H1 (cell line): ENCODE data around the gene ZBTB4. TPM values are rescaled to one million over a fixed set of nuclear protein-coding genes. Genes with fewer than 3 reads are reported as not detected.

Source experiments
- CTCF ChIA-PET: fragments of 300-600 bp; sonication (Branson Sonifier 250); formaldehyde crosslinking; loops from one replicate; lab custom pipeline; 2021; ENCODE audit not compliant: partially characterized antibody; lab: Charles Lee
- POLR2A ChIA-PET: fragments of 300-600 bp; sonication (Branson Sonifier 250); formaldehyde crosslinking; loops from one replicate; lab custom pipeline; 2021; ENCODE audit warnings: inconsistent platforms; ENCODE audit not compliant: partially characterized antibody; lab: Charles Lee
- DNase-seq, 2 experiments: peaks; one replicate each; pipeline versions ENCODE4 v3.0.0 to v3.0.0-alpha.2; 2010 to 2022; ENCODE audit warnings: low spot score in 2 of 2, low read depth in 1 of 2, mixed read lengths in 1 of 2
- FAIRE-seq: peaks from 2 replicates; lab custom pipeline; 2011; peaks lifted over from hg19 to GRCh38; lab: Jason Lieb, UNC
- H2AFZ ChIP-seq: 2 replicates; pipeline ENCODE4 v1.8.1; 2012; ENCODE audit warnings: low read length, inconsistent platforms
- H2AK5ac ChIP-seq: 2 replicates; pipeline ENCODE4 v1.6.1; 2013; ENCODE audit warnings: low read depth, low read length
- H2BK120ac ChIP-seq: replicated peaks from 2 replicates; pipeline ENCODE3; 2013; ENCODE audit warnings: low read depth, low read length, inconsistent platforms
- H2BK12ac ChIP-seq: 2 replicates; pipeline ENCODE4 v1.6.1; 2013; ENCODE audit warnings: low read depth, low read length
- H2BK15ac ChIP-seq: 2 replicates; pipeline ENCODE4 v1.6.1; 2013; ENCODE audit warnings: low read length
- H2BK20ac ChIP-seq: 2 replicates; pipeline ENCODE4 v1.6.1; 2013; ENCODE audit warnings: low read length
- H2BK5ac ChIP-seq: 2 replicates; pipeline ENCODE4 v1.6.1; 2013; ENCODE audit warnings: low read depth, low read length
- H3K14ac ChIP-seq: 2 replicates; pipeline ENCODE4 v1.6.1; 2013; ENCODE audit warnings: inconsistent platforms; ENCODE audit not compliant: insufficient read length
- H3K18ac ChIP-seq: 2 replicates; pipeline ENCODE4 v1.6.1; 2013; ENCODE audit warnings: low read length; ENCODE audit errors: extremely low read depth
- H3K23ac ChIP-seq: 2 replicates; pipeline ENCODE4 v1.6.1; 2013; ENCODE audit warnings: inconsistent platforms; ENCODE audit not compliant: insufficient read length
- H3K23me2 ChIP-seq: 2 replicates; pipeline ENCODE4 v1.6.1; 2013; ENCODE audit warnings: low read depth, low read length
- H3K27ac ChIP-seq: 2 replicates; pipeline ENCODE4 v1.6.1; 2011; ENCODE audit warnings: low read depth, low read length, inconsistent platforms
- H3K27me3 ChIP-seq, 4 experiments: replicated peaks in 1 of 4; 1 replicate in 1 of 4; 2 replicates in 3 of 4; pipeline versions ENCODE4 v1.6.1 to v1.8.1; 2011 to 2013; ENCODE audit warnings: low read length in 3 of 4, mild to moderate bottlenecking in 3 of 4, inconsistent platforms in 2 of 4, mixed read lengths in 2 of 4, moderate library complexity in 1 of 4; ENCODE audit not compliant: control insufficient read depth in 3 of 4, insufficient read depth in 3 of 4; ENCODE audit errors: extremely low read depth in 1 of 4
- H3K36me3 ChIP-seq, 4 experiments: 2 replicates each; pipeline versions ENCODE4 v1.6.1 to v1.8.1; 2011 to 2013; ENCODE audit warnings: mild to moderate bottlenecking in 4 of 4, low read length in 3 of 4, moderate library complexity in 2 of 4, control low read depth in 1 of 4, inconsistent platforms in 1 of 4; ENCODE audit not compliant: insufficient read depth in 4 of 4, control insufficient read depth in 2 of 4
- H3K4ac ChIP-seq: replicated peaks from 2 replicates; pipeline ENCODE3; 2013; ENCODE audit warnings: low read length, low read depth, mixed read lengths, inconsistent platforms; ENCODE audit not compliant: insufficient read length
- H3K4me1 ChIP-seq, 4 experiments: replicated peaks in 1 of 4; 1 replicate in 1 of 4; 2 replicates in 3 of 4; pipeline versions ENCODE4 v1.6.1 to v1.8.1; 2011 to 2013; ENCODE audit warnings: low read length in 3 of 4, inconsistent platforms in 2 of 4, mixed read lengths in 1 of 4; ENCODE audit not compliant: insufficient read depth in 4 of 4, control insufficient read depth in 3 of 4
- H3K4me2 ChIP-seq, 2 experiments: 2 replicates each; pipeline versions ENCODE4 v1.6.1 to v1.8.1; 2011 to 2013; ENCODE audit warnings: low read depth in 2 of 2, low read length in 2 of 2, control low read depth in 1 of 2, inconsistent platforms in 1 of 2, mild to moderate bottlenecking in 1 of 2; ENCODE audit not compliant: insufficient read depth in 1 of 2
- H3K4me3 ChIP-seq, 4 experiments: fragments of 200-600, 300-600 bp in 1 of 4; sonication (generic), shearing (Covaris generic), sonication (Bioruptor Twin) in 1 of 4; 2 replicates each; pipeline versions ENCODE4 v1.5.1 to v1.8.1; 2011 to 2016; ENCODE audit warnings: low read length in 4 of 4, low read depth in 3 of 4, control low read depth in 2 of 4, inconsistent platforms in 2 of 4, mild to moderate bottlenecking in 2 of 4, mixed read lengths in 1 of 4, moderate library complexity in 1 of 4; ENCODE audit not compliant: insufficient read depth in 2 of 4; ENCODE audit errors: extremely low read depth in 1 of 4
- H3K56ac ChIP-seq: replicated peaks from 2 replicates; pipeline ENCODE3; 2013; ENCODE audit warnings: low read depth, mild to moderate bottlenecking, mixed read lengths, low read length, inconsistent platforms; ENCODE audit not compliant: insufficient read length
- H3K79me1 ChIP-seq: 2 replicates; pipeline ENCODE4 v1.6.1; 2013; ENCODE audit warnings: low read depth, low read length, control low read depth
- H3K79me2 ChIP-seq, 2 experiments: 2 replicates each; pipeline versions ENCODE4 v1.6.1 to v1.8.1; 2012 to 2013; ENCODE audit warnings: low read length in 2 of 2, mild to moderate bottlenecking in 2 of 2, inconsistent platforms in 1 of 2; ENCODE audit not compliant: insufficient read depth in 2 of 2, control insufficient read depth in 1 of 2
- H3K9ac ChIP-seq, 4 experiments: replicated peaks in 1 of 4; 1 replicate in 1 of 4; 2 replicates in 3 of 4; pipeline versions ENCODE4 v1.6.1 to v1.8.1; 2011 to 2013; ENCODE audit warnings: low read depth in 3 of 4, low read length in 3 of 4, control low read depth in 2 of 4, mild to moderate bottlenecking in 2 of 4, moderate library complexity in 2 of 4, inconsistent platforms in 1 of 4; ENCODE audit errors: extremely low read depth in 1 of 4
- H3K9me3 ChIP-seq, 2 experiments: 2 replicates each; pipeline versions ENCODE4 v1.6.1 to v1.8.1; 2012 to 2013; ENCODE audit warnings: mild to moderate bottlenecking in 2 of 2, moderate library complexity in 2 of 2, control low read depth in 1 of 2, inconsistent platforms in 1 of 2, low read depth in 1 of 2, low read length in 1 of 2, mixed read lengths in 1 of 2; ENCODE audit not compliant: insufficient read depth in 2 of 2
- H4K20me1 ChIP-seq, 2 experiments: replicated peaks in 1 of 2; 2 replicates each; pipeline versions ENCODE3 to v1.8.1; 2011 to 2013; ENCODE audit warnings: inconsistent platforms in 2 of 2, low read length in 2 of 2, mild to moderate bottlenecking in 1 of 2; ENCODE audit not compliant: insufficient read depth in 2 of 2, control insufficient read depth in 1 of 2
- H4K5ac ChIP-seq: 2 replicates; pipeline ENCODE4 v1.6.1; 2013; ENCODE audit warnings: low read length, low read depth, mixed read lengths, inconsistent platforms; ENCODE audit not compliant: insufficient read length
- H4K8ac ChIP-seq: 2 replicates; pipeline ENCODE4 v1.8.0; 2013; ENCODE audit warnings: mild to moderate bottlenecking, moderate library complexity, low read length, inconsistent platforms; ENCODE audit not compliant: insufficient read depth; ENCODE audit errors: extremely low read depth
- H4K91ac ChIP-seq: replicated peaks from 2 replicates; pipeline ENCODE3; 2013; ENCODE audit warnings: low read length, mixed read lengths, inconsistent platforms; ENCODE audit not compliant: insufficient read length
- BACH1 ChIP-seq: IDR thresholded peaks from 2 replicates; pipeline ENCODE4 v1.6.1; 2012; ENCODE audit warnings: low read length, improper control_type of control experiment
- HDAC2 ChIP-seq, 2 experiments: fragments of 300-600 bp in 1 of 2; sonication (generic) in 1 of 2; IDR thresholded peaks; 2 replicates each; pipeline ENCODE4 v1.6.1; 2011 to 2012; ENCODE audit warnings: low read depth in 2 of 2, low read length in 2 of 2, mild to moderate bottlenecking in 2 of 2, moderate library complexity in 2 of 2, borderline replicate concordance in 1 of 2, inconsistent platforms in 1 of 2
- HDAC6 ChIP-seq: IDR thresholded peaks from one replicate; pipeline ENCODE4 v1.7.1; 2012; ENCODE audit warnings: low read depth, mild to moderate bottlenecking, inconsistent platforms, low read length, moderate library complexity
- JUN ChIP-seq: IDR thresholded peaks from 2 replicates; pipeline ENCODE4 v1.6.1; 2011; ENCODE audit warnings: low read depth, mild to moderate bottlenecking, improper control_type of control experiment, low read length
- KDM4A ChIP-seq: IDR thresholded peaks from one replicate; pipeline ENCODE4 v1.7.1; 2012; ENCODE audit warnings: low read depth, mild to moderate bottlenecking, moderate library complexity, low read length, inconsistent platforms; ENCODE audit not compliant: severe bottlenecking
- KDM5A ChIP-seq: fragments of 200-600 bp; IDR thresholded peaks from 2 replicates; pipeline ENCODE4 v1.7.1; 2012; ENCODE audit warnings: mild to moderate bottlenecking, low read length, inconsistent platforms, mixed read lengths
- NANOG ChIP-seq: IDR thresholded peaks from 2 replicates; pipeline ENCODE4 v1.6.1; 2011; ENCODE audit warnings: low read length, low read depth, mild to moderate bottlenecking, inconsistent platforms; ENCODE audit not compliant: insufficient read depth, poor library complexity, severe bottlenecking
- PHF8 ChIP-seq: fragments of 200-600 bp; sonication (generic); conservative IDR thresholded peaks from 2 replicates; pipeline ENCODE4 v1.7.1; 2012; ENCODE audit warnings: low read depth, mild to moderate bottlenecking, inconsistent platforms, low read length, moderate library complexity
- RBBP5 ChIP-seq: IDR thresholded peaks from 2 replicates; pipeline ENCODE4 v1.7.1; 2012; ENCODE audit warnings: low read depth, mild to moderate bottlenecking, inconsistent platforms, low read length, moderate library complexity, borderline replicate concordance
- SP4 ChIP-seq: IDR thresholded peaks from 2 replicates; pipeline ENCODE4 v1.6.1; 2012; ENCODE audit warnings: low read length, inconsistent platforms
- TAF1 ChIP-seq: IDR thresholded peaks from 2 replicates; pipeline ENCODE4 v1.6.1; 2011; ENCODE audit warnings: mild to moderate bottlenecking, low read depth, low read length
- ZNF274 ChIP-seq: IDR thresholded peaks from 2 replicates; pipeline ENCODE4 v1.7.0; 2012; ENCODE audit warnings: low read length, borderline replicate concordance; ENCODE audit errors: extremely low read depth
- WGBS, 2 experiments: shearing (Covaris generic) in 1 of 2; methylation state at CpG; one replicate each; pipeline versions ENCODE4 v1.1.6 to v1.1.7; 2013 to 2015; ENCODE audit warnings: low lambda C conversion rate in 2 of 2, mixed read lengths in 2 of 2, inconsistent platforms in 1 of 2, low coverage in 1 of 2, missing lambda C conversion rate in 1 of 2; ENCODE audit not compliant: insufficient replicate concordance in 2 of 2, insufficient coverage in 1 of 2, insufficient read length in 1 of 2; ENCODE audit errors: extremely low coverage in 1 of 2, missing lambda C conversion rate in 1 of 2; 5-methylcytosine and 5-hydroxymethylcytosine counted together
- polyA plus RNA-seq, 7 experiments: library from polyadenylated mRNA; depleted of rRNA in 3 of 7; stranded (reverse) in 5 of 7; unstranded in 2 of 7; fragments of >200 nt in 5 of 7; fragments of 200-250 nt in 2 of 7; gene quantifications; 1 replicate in 5 of 7; 2 replicates in 1 of 7; 4 replicates in 1 of 7; pipeline versions ENCODE4 v1.2.1 to v1.2.3, GENCODE V29; 2011 to 2013; ENCODE audit warnings: missing spikeins in 2 of 7, mixed read lengths in 2 of 7
- total RNA-seq: library from RNA; stranded (reverse); fragmentation: NEBNext Ultra II Directional; extraction: Animal tissue kit (Norgen Biotek cat#: 25700); gene quantifications from 2 replicates; pipeline ENCODE4 v1.2.1, GENCODE V29; 2021
- TF ChIP-seq, protein P1 (sequence below): IDR thresholded peaks from 2 replicates; pipeline ENCODE4 v1.6.1; 2012; ENCODE audit warnings: inconsistent platforms

Gene ZBTB4
- total and polyA plus RNA-seq, 2 of the 8 experiments (the other 6 are each of a cell fraction or from before 2014, with no cell fraction given): 5.9 to 10.1 TPM

DNA sequence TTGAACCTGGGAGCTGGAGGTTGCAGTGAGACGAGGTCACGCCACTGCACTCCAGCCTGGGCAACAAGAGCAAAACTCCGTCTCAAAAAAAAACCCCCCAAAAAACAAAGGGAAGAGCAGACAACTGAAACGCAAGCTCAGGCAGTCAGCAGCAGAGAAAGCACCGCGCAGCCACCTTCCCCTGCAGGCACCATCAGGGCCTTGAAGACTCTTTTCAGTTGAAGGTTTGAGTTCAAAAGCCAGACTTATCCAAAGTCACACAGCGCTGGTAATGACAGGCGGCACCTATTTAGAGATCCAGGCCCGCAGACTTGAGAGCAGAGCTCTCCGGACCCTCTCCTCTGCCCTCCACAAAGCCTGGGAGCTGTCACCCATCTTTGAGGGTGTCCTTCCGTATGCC is 11.1 kb downstream of the ZBTB4 start:
- Histone ChIP-seq H3K36me3 (peaks cover 0 to 3% (median under 1%) of the 10 kb centered on the region in 4 experiments; a peak in 3 of 8 replicates), H4K20me1 (peaks cover 0 to 1% of the 10 kb centered on the region in 2 experiments), H4K5ac (no peak overlapping the region), H3K4me2 (no peak overlapping the region), H2BK20ac (no peak overlapping the region), H3K23ac (no peak overlapping the region), H3K14ac (no peak overlapping the region), H3K18ac (no peak overlapping the region), H3K9me3 (no peaks in the 10 kb centered on the region), H2BK5ac (no peak overlapping the region), H3K56ac (no peak overlapping the region), H2AFZ (no peak overlapping the region), H4K8ac (no peak overlapping the region), H3K4me3 (no peak overlapping the region), H3K27ac (no peak overlapping the region), H2AK5ac (no peak overlapping the region), H3K4me1 (no peaks in the 10 kb centered on the region), H2BK120ac (no peak overlapping the region), H4K91ac (no peak overlapping the region), H3K23me2 (no peaks in the 10 kb centered on the region), H2BK15ac (no peak overlapping the region), H3K27me3 (no peaks in the 10 kb centered on the region), H2BK12ac (no peak overlapping the region), H3K79me1 (peaks cover 2% of the 10 kb centered on the region), H3K9ac (no peak overlapping the region), H3K4ac (no peak overlapping the region), H3K79me2 (no peaks in the 10 kb centered on the region; a peak in 1 of 4 replicates)
- CTCF ChIA-PET: interaction anchor here (1.0 to 1.7 kb wide), 4 partner anchors 9 to 49 kb away, joined by 3 to 4 read pairs (median 3); no protein-coding TSS in a partner anchor
- DNase-seq (no peak), FAIRE-seq (no peak)
- POLR2A ChIA-PET: interaction anchor here (1.9 to 13.8 kb wide), 2 partner anchors 13 to 92 kb away, joined by 5 to 200 read pairs; partner anchors contain the start of genes POLR2A, SLC35G6 and ZBTB4
- 94% methylated on average over 11 of the region's 11 CpGs; no CpG with 5 or more reads in 1 of the 2 experiments for WGBS, 2 experiments
- no peak for TF ChIP-seq KDM5A
- TF ChIP-seq, protein P1, sequence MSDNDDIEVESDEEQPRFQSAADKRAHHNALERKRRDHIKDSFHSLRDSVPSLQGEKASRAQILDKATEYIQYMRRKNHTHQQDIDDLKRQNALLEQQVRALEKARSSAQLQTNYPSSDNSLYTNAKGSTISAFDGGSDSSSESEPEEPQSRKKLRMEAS: no peak
- no peak for TF ChIP-seq PHF8
- TF ChIP-seq BACH1: no peak
- no peak for TF ChIP-seq RBBP5
- no peak for TF ChIP-seq HDAC6
- TF ChIP-seq TAF1: no peak
- TF ChIP-seq ZNF274: no peak
- no peak for TF ChIP-seq KDM4A
- no peak for TF ChIP-seq JUN
- no peak for TF ChIP-seq HDAC2 (IDR thresholded peaks at IDR 0.05; ENCODE audit: borderline replicate concordance in 1 of 2, low read depth in 2 of 2, low read length in 2 of 2)
- no peak for TF ChIP-seq SP4
- TF ChIP-seq NANOG: no peak
